Measurements from ENCODE around the gene NACC2.

GRCh38 chr9:136014147-136014923 lies 80.8 kb downstream of the NACC2 start:
- TF ChIP-seq CTCF (IDR thresholded peaks at IDR 0.05; ENCODE audit: insufficient read depth, low read depth, low read length) (no peak), EZH2 (IDR thresholded peaks at IDR 0.05; ENCODE audit: insufficient read depth, low read length) (no peak)

Measured in astrocyte (in vitro differentiated cells and primary cell).